ENCODE results near the gene SMIM1. TPM values are rescaled to one million over a fixed set of nuclear protein-coding genes. Genes with fewer than 3 reads are reported as not detected.
"Not testable (repeated sequence)": the region's sequence is repeated elsewhere in the genome, so short reads cannot be mapped to it uniquely, and the experiment has no call there.

The SMIM1 gene
- total RNA-seq, 4 donors from 2014 or later: 2.6 to 8.4 (median 4.7) TPM; not detected in 1

DNA sequence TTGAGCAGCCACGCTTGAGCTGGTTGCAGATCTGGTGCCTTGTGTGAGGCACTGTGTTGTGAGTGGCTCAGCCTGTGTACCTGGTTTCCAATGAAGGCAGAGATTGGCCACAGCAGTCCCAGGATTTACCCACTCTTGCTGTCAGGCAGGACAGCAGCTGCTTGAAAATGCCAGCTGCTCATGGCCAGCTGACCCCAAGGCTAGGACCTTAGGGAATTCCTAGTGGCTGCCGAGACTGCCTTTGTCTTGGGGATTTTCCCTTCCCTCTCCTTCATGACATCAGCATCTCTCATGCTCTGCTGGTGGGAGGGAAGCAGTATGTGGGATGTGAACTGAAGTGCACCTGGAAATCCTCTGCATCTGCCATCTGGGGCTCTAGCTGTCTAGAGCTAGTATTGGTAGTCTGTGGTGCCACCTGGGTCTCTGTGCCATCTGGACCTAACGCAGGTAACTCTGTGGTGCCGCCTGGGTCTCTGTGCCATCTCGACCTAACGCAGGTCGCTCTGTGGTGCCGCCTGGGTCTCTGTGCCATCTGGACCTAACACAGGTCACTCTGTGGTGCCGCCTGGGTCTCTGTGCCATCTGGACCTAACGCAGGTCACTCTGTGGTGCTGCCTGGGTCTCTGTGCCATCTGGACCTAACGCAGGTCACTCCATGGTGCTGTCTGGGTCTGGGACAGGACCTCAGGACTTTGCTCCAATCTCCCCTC, 27.6 kb downstream of the SMIM1 start:
- peaks cover 25% of the 10 kb centered on the region for H3K27me3 ChIP-seq
- no peak overlapping the region for H3K4me3 ChIP-seq
- no peak overlapping the region for H3K27ac ChIP-seq
- 43 to 100% methylated on average over 1 of the region's 11 CpGs for WGBS, 2 donors (ENCODE audit: low coverage in 1 of 2)
- TF ChIP-seq POLR2AphosphoS5 (IDR thresholded peaks at IDR 0.05) (no peak), EP300 (IDR thresholded peaks at IDR 0.05) (no peak), POLR2A (IDR thresholded peaks at IDR 0.05) (no peak)
- TF ChIP-seq, protein P1, sequence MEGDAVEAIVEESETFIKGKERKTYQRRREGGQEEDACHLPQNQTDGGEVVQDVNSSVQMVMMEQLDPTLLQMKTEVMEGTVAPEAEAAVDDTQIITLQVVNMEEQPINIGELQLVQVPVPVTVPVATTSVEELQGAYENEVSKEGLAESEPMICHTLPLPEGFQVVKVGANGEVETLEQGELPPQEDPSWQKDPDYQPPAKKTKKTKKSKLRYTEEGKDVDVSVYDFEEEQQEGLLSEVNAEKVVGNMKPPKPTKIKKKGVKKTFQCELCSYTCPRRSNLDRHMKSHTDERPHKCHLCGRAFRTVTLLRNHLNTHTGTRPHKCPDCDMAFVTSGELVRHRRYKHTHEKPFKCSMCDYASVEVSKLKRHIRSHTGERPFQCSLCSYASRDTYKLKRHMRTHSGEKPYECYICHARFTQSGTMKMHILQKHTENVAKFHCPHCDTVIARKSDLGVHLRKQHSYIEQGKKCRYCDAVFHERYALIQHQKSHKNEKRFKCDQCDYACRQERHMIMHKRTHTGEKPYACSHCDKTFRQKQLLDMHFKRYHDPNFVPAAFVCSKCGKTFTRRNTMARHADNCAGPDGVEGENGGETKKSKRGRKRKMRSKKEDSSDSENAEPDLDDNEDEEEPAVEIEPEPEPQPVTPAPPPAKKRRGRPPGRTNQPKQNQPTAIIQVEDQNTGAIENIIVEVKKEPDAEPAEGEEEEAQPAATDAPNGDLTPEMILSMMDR (IDR thresholded peaks at IDR 0.05): no peak
- no peaks in the 10 kb centered on the region for H3K36me3 ChIP-seq
- H3K9me3 ChIP-seq: no peaks in the 10 kb centered on the region
- H3K4me1 ChIP-seq: peaks cover 0 to 15% (median 5%) of the 10 kb centered on the region in 3 donors
- no peak for ATAC-seq

DNA sequence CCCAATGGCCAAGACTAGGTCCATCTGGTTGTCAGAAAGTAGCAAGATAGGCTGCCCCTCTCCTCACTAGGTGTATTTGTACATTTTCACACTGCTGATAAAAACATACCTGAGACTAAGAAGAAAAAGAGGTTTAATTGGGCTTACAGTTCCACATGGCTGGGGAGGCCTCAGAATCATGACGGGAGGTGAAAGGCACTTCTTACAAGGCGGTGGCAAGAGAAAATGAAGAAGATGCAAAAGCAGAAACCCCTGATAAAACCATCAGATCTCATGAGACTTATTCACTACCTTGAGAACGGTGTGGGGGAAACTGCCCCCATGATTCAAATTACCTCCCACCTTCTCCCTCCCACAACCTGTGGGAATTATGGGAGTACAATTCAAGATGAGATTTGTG, 28.2 kb downstream of the SMIM1 start:
- not testable (repeated sequence) for H3K4me1 ChIP-seq, H3K27ac ChIP-seq, ATAC-seq, H3K4me3 ChIP-seq, H3K9me3 ChIP-seq, H3K36me3 ChIP-seq
- WGBS, 2 donors (ENCODE audit: low coverage in 1 of 2): 78 to 83% methylated on average over 3 of the region's 3 CpGs
- peaks cover 25% of the 10 kb centered on the region for H3K27me3 ChIP-seq

DNA sequence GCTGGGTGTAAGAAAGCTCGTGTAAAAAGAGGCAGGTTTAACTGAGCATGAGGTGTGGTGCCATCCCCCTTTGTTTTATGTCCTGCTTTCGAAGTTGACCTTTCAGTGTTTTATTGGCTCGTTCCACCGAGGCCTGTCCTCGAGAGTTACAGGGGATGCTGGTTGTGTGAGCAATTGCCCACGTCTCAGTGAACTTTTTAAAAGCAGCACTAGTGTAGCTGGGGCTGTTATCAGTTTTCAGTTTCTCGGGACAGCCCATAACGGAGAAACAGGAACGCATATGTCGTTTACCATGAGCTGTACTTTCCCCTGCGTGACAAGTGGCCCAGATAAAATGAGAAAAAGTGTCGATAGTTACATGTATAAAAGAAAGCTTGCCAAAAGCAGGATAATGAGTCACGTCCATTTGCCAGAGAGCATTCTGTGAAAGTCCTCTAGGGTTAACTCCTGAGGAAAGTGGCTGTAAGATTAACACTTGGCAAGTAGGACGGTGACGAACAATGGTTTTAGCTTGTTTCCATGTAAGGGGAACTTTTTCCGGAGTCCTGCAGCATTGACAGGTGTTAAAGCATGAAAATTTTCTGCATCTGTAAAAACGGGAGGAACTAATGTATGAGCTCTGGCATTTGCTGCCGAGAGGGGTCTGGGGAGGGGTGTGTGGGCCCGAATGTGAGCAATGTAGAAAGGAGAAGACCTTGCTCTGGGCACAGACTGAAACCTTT, 31.5 kb downstream of the SMIM1 start:
- Histone ChIP-seq H3K27ac (no peak overlapping the region), H3K4me1 (no peaks in the 10 kb centered on the region), H3K36me3 (no peaks in the 10 kb centered on the region), H3K4me3 (no peak overlapping the region), H3K9me3 (no peaks in the 10 kb centered on the region), H3K27me3 (peaks cover 37% of the 10 kb centered on the region)
- 54 to 58% methylated on average over 11 to 15 of the region's 19 CpGs for WGBS, 2 donors (ENCODE audit: low coverage in 1 of 2)
- ATAC-seq: no peak
- no peak for TF ChIP-seq POLR2AphosphoS5 (IDR thresholded peaks at IDR 0.05)
- TF ChIP-seq POLR2A (IDR thresholded peaks at IDR 0.05): no peak
- TF ChIP-seq, protein P1 (IDR thresholded peaks at IDR 0.05): no peak
- TF ChIP-seq EP300 (IDR thresholded peaks at IDR 0.05): no peak

DNA sequence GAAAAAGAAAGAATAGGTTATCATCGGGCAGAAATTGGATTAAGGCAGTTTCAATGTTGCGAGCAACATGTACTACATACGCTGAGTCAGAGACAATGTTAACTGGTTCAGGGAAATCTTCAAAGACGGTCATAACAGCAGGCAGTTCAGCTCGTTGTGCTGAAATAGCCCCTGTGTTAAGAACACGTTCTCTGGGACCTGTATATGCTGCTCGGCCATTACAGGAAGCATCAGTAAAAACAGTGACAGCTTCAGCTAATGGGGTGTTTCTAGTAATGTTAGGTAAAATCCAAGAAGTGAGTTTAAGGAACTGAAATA, 32.0 kb downstream of the SMIM1 start:
- peaks cover 41% of the 10 kb centered on the region for H3K27me3 ChIP-seq
- H3K27ac ChIP-seq, ATAC-seq, H3K4me1 ChIP-seq, H3K9me3 ChIP-seq, H3K36me3 ChIP-seq, H3K4me3 ChIP-seq: not testable (repeated sequence)
- 28 to 46% methylated on average over 4 to 7 of the region's 7 CpGs for WGBS, 2 donors (ENCODE audit: low coverage in 1 of 2)

DNA sequence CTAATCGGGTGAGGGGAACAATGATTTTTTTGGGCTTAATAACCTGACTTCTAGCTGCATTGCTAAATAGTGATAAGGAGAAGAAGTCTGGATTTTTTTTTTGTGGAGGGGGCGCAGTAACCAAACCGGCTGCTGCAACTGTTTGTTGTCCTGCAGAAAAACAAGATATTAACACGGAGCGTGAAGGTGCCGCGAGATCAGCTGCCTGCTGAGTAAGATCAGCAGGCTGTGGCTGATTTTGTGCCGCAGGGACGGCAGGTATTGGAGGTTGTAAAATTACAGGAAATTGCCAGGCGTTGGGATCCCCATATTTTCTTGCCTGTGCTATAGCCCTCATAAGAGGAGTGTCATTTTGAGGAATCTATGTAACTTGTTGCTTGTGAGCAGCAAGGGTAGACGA, 32.5 kb downstream of the SMIM1 start:
- Histone ChIP-seq H3K27ac (no peak overlapping the region), H3K4me3 (no peak overlapping the region), H3K36me3 (no peaks in the 10 kb centered on the region), H3K4me1 (no peaks in the 10 kb centered on the region), H3K9me3 (no peaks in the 10 kb centered on the region), H3K27me3 (peaks cover 37% of the 10 kb centered on the region)
- TF ChIP-seq POLR2A (IDR thresholded peaks at IDR 0.05) (no peak), EP300 (IDR thresholded peaks at IDR 0.05) (no peak), POLR2AphosphoS5 (IDR thresholded peaks at IDR 0.05) (no peak)
- TF ChIP-seq, protein P1 (IDR thresholded peaks at IDR 0.05): no peak
- WGBS, 2 donors (ENCODE audit: low coverage in 1 of 2): 64 to 77% methylated on average over 3 to 11 of the region's 11 CpGs
- ATAC-seq: no peak

DNA sequence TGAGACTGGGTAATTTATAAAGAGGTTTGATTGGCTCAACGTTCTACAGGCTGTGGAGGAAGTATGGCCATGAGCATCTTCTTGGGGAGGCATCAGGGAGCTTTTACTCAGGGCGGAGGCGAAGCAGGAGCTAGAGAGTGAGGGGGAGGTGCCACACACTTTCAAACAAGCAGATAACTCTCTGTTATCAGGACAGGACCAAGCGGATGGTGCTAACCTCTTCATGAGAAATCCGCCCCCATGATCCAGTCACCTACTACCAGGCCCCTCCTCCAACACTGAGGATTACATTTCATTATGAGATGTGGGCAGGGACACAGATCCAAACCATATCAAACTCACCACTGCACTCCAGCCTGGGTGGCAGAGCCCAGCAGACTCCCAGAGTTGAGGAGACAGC, 35.2 kb downstream of the SMIM1 start:
- Histone ChIP-seq H3K4me1 (no peaks in the 10 kb centered on the region), H3K9me3 (no peaks in the 10 kb centered on the region), H3K27ac (no peak overlapping the region), H3K4me3 (no peak overlapping the region), H3K36me3 (no peaks in the 10 kb centered on the region), H3K27me3 (peaks cover 27% of the 10 kb centered on the region)
- no peak for TF ChIP-seq POLR2AphosphoS5 (IDR thresholded peaks at IDR 0.05)
- TF ChIP-seq EP300 (IDR thresholded peaks at IDR 0.05): no peak
- 88 to 100% methylated on average over 1 to 4 of the region's 5 CpGs for WGBS, 2 donors (ENCODE audit: low coverage in 1 of 2)
- no peak for ATAC-seq

All from gastroesophageal sphincter (tissue), 4 donors.